Measurements from ENCODE around the gene RGPD3. TPM values are rescaled to one million over a fixed set of nuclear protein-coding genes. Genes with fewer than 3 reads are reported as not detected.

Gene RGPD3
- total and polyA plus RNA-seq, 4 donors: 0.18 to 0.20 TPM; not detected in 2

- Histone ChIP-seq H3K4me3 (ENCODE audit: low read length in 2 of 2) (no peak overlapping the region), H3K36me3 (ENCODE audit: control insufficient read depth in 1 of 2, insufficient read depth in 2 of 2, low read length in 1 of 2) (no peaks in the 10 kb centered on the region), H3K4me1 (ENCODE audit: control insufficient read depth in 1 of 2, insufficient read depth in 2 of 2, low read length in 2 of 2) (no peaks in the 10 kb centered on the region), H3K27ac (ENCODE audit: low read depth in 1 of 2, low read length in 2 of 2) (no peak overlapping the region), H3K27me3 (ENCODE audit: control insufficient read depth in 1 of 2, insufficient read depth in 2 of 2, low read length in 1 of 2) (no peaks in the 10 kb centered on the region), H3K9me3 (ENCODE audit: control insufficient read depth, low read length) (no peaks in the 10 kb centered on the region)
- DNase-seq: no peak
- intact Hi-C loops (cut with DNase I): no loop called here
- ATAC-seq (ENCODE audit: low FRiP score): no peak
- WGBS, 2 donors: 0% methylated on average over 1 of the region's 1 CpG
Observed at GRCh38 chr2:106362789-106363188, 105.4 kb downstream of the RGPD3 start.

GRCh38 chr2:106359512-106359911 is 108.7 kb downstream of the RGPD3 start:
- DNase-seq (no peak), ATAC-seq (ENCODE audit: low FRiP score) (no peak)
- H3K27ac ChIP-seq (ENCODE audit: low read depth in 1 of 2, low read length in 2 of 2): no peak overlapping the region
- WGBS, 2 donors: 92 to 95% methylated on average over 7 of the region's 7 CpGs
- H3K4me3 ChIP-seq (ENCODE audit: low read length in 2 of 2): no peak overlapping the region
- intact Hi-C loops (cut with DNase I): no loop called here
- H3K27me3 ChIP-seq (ENCODE audit: control insufficient read depth in 1 of 2, insufficient read depth in 2 of 2, low read length in 1 of 2): no peaks in the 10 kb centered on the region
- H3K4me1 ChIP-seq (ENCODE audit: control insufficient read depth in 1 of 2, insufficient read depth in 2 of 2, low read length in 2 of 2): no peaks in the 10 kb centered on the region
- no peaks in the 10 kb centered on the region for H3K36me3 ChIP-seq (ENCODE audit: control insufficient read depth in 1 of 2, insufficient read depth in 2 of 2, low read length in 1 of 2)
- H3K9me3 ChIP-seq (ENCODE audit: control insufficient read depth, low read length): no peaks in the 10 kb centered on the region

GRCh38 chr2:106358521-106358920 is 109.7 kb downstream of the RGPD3 start:
- H3K9me3 ChIP-seq (ENCODE audit: control insufficient read depth, low read length): no peaks in the 10 kb centered on the region
- DNase-seq: no peak
- no peaks in the 10 kb centered on the region for H3K4me1 ChIP-seq (ENCODE audit: control insufficient read depth in 1 of 2, insufficient read depth in 2 of 2, low read length in 2 of 2)
- intact Hi-C loops (cut with DNase I): no loop called here
- WGBS, 2 donors: 29 to 30% methylated on average over 6 of the region's 6 CpGs
- no peak for ATAC-seq (ENCODE audit: low FRiP score)
- H3K36me3 ChIP-seq (ENCODE audit: control insufficient read depth in 1 of 2, insufficient read depth in 2 of 2, low read length in 1 of 2): no peaks in the 10 kb centered on the region
- no peak overlapping the region for H3K27ac ChIP-seq (ENCODE audit: low read depth in 1 of 2, low read length in 2 of 2)
- no peaks in the 10 kb centered on the region for H3K27me3 ChIP-seq (ENCODE audit: control insufficient read depth in 1 of 2, insufficient read depth in 2 of 2, low read length in 1 of 2)
- H3K4me3 ChIP-seq (ENCODE audit: low read length in 2 of 2): no peak overlapping the region

- Histone ChIP-seq H3K36me3 (ENCODE audit: control insufficient read depth in 1 of 2, insufficient read depth in 2 of 2, low read length in 1 of 2) (no peaks in the 10 kb centered on the region), H3K4me1 (ENCODE audit: control insufficient read depth in 1 of 2, insufficient read depth in 2 of 2, low read length in 2 of 2) (no peaks in the 10 kb centered on the region), H3K27me3 (ENCODE audit: control insufficient read depth in 1 of 2, insufficient read depth in 2 of 2, low read length in 1 of 2) (no peaks in the 10 kb centered on the region), H3K27ac (ENCODE audit: low read depth in 1 of 2, low read length in 2 of 2) (no peak overlapping the region), H3K9me3 (ENCODE audit: control insufficient read depth, low read length) (no peaks in the 10 kb centered on the region), H3K4me3 (ENCODE audit: low read length in 2 of 2) (no peak overlapping the region)
- intact Hi-C loops (cut with DNase I): no loop called here
- DNase-seq (no peak), ATAC-seq (ENCODE audit: low FRiP score) (no peak)
- WGBS, 2 donors: 77 to 79% methylated on average over 5 of the region's 5 CpGs
Observed at GRCh38 chr2:106358081-106358480, 110.1 kb downstream of the RGPD3 start.

- H3K27ac ChIP-seq (ENCODE audit: low read depth in 1 of 2, low read length in 2 of 2): no peak overlapping the region
- H3K36me3 ChIP-seq (ENCODE audit: control insufficient read depth in 1 of 2, insufficient read depth in 2 of 2, low read length in 1 of 2): no peaks in the 10 kb centered on the region
- H3K27me3 ChIP-seq (ENCODE audit: control insufficient read depth in 1 of 2, insufficient read depth in 2 of 2, low read length in 1 of 2): no peaks in the 10 kb centered on the region
- ATAC-seq (ENCODE audit: low FRiP score): no peak
- WGBS, 2 donors: 30 to 32% methylated on average over 2 of the region's 2 CpGs
- no peaks in the 10 kb centered on the region for H3K4me1 ChIP-seq (ENCODE audit: control insufficient read depth in 1 of 2, insufficient read depth in 2 of 2, low read length in 2 of 2)
- DNase-seq: no peak
- H3K9me3 ChIP-seq (ENCODE audit: control insufficient read depth, low read length): no peaks in the 10 kb centered on the region
- intact Hi-C loops (cut with DNase I): no loop called here
- no peak overlapping the region for H3K4me3 ChIP-seq (ENCODE audit: low read length in 2 of 2)
Observed at GRCh38 chr2:106356291-106356690, 111.9 kb downstream of the RGPD3 start.

GRCh38 chr2:106353676-106354075 is 114.5 kb downstream of the RGPD3 start:
- Histone ChIP-seq H3K27me3 (ENCODE audit: control insufficient read depth in 1 of 2, insufficient read depth in 2 of 2, low read length in 1 of 2) (no peaks in the 10 kb centered on the region), H3K36me3 (ENCODE audit: control insufficient read depth in 1 of 2, insufficient read depth in 2 of 2, low read length in 1 of 2) (no peaks in the 10 kb centered on the region), H3K4me1 (ENCODE audit: control insufficient read depth in 1 of 2, insufficient read depth in 2 of 2, low read length in 2 of 2) (no peaks in the 10 kb centered on the region), H3K4me3 (ENCODE audit: low read length in 2 of 2) (no peak overlapping the region), H3K9me3 (ENCODE audit: control insufficient read depth, low read length) (no peaks in the 10 kb centered on the region), H3K27ac (ENCODE audit: low read depth in 1 of 2, low read length in 2 of 2) (no peak overlapping the region)
- ATAC-seq (ENCODE audit: low FRiP score) (no peak), DNase-seq (no peak)
- intact Hi-C loops (cut with DNase I): no loop called here
- 91 to 94% methylated on average over 5 of the region's 5 CpGs for WGBS, 2 donors

GRCh38 chr2:106350980-106351379 is 117.2 kb downstream of the RGPD3 start:
- H3K9me3 ChIP-seq (ENCODE audit: control insufficient read depth, low read length): no peaks in the 10 kb centered on the region
- no peaks in the 10 kb centered on the region for H3K27me3 ChIP-seq (ENCODE audit: control insufficient read depth in 1 of 2, insufficient read depth in 2 of 2, low read length in 1 of 2)
- intact Hi-C loops (cut with DNase I): no loop called here
- no peak for DNase-seq
- H3K27ac ChIP-seq (ENCODE audit: low read depth in 1 of 2, low read length in 2 of 2): no peak overlapping the region
- no peak overlapping the region for H3K4me3 ChIP-seq (ENCODE audit: low read length in 2 of 2)
- no peak for ATAC-seq (ENCODE audit: low FRiP score)
- 34 to 35% methylated on average over 2 of the region's 2 CpGs for WGBS, 2 donors
- no peaks in the 10 kb centered on the region for H3K4me1 ChIP-seq (ENCODE audit: control insufficient read depth in 1 of 2, insufficient read depth in 2 of 2, low read length in 2 of 2)
- no peaks in the 10 kb centered on the region for H3K36me3 ChIP-seq (ENCODE audit: control insufficient read depth in 1 of 2, insufficient read depth in 2 of 2, low read length in 1 of 2)

- DNase-seq (no peak), ATAC-seq (ENCODE audit: low FRiP score) (no peak)
- no peaks in the 10 kb centered on the region for H3K27me3 ChIP-seq (ENCODE audit: control insufficient read depth in 1 of 2, insufficient read depth in 2 of 2, low read length in 1 of 2)
- WGBS, 2 donors: 97% methylated on average over 12 of the region's 12 CpGs
- no peak overlapping the region for H3K27ac ChIP-seq (ENCODE audit: low read depth in 1 of 2, low read length in 2 of 2)
- intact Hi-C loops (cut with DNase I): no loop called here
- no peaks in the 10 kb centered on the region for H3K4me1 ChIP-seq (ENCODE audit: control insufficient read depth in 1 of 2, insufficient read depth in 2 of 2, low read length in 2 of 2)
- H3K9me3 ChIP-seq (ENCODE audit: control insufficient read depth, low read length): no peaks in the 10 kb centered on the region
- H3K36me3 ChIP-seq (ENCODE audit: control insufficient read depth in 1 of 2, insufficient read depth in 2 of 2, low read length in 1 of 2): no peaks in the 10 kb centered on the region
- H3K4me3 ChIP-seq (ENCODE audit: low read length in 2 of 2): no peak overlapping the region
Observed at GRCh38 chr2:106344302-106344701, 123.9 kb downstream of the RGPD3 start.

- no peak for ATAC-seq (ENCODE audit: low FRiP score)
- intact Hi-C loops (cut with DNase I): no loop called here
Observed at GRCh38 chr2:106343274-106343673, 124.9 kb downstream of the RGPD3 start.

More at GRCh38 chr2:106343274-106343673, 124.9 kb downstream of the RGPD3 start:
- no peaks in the 10 kb centered on the region for H3K4me1 ChIP-seq (ENCODE audit: control insufficient read depth in 1 of 2, insufficient read depth in 2 of 2, low read length in 2 of 2)
- H3K36me3 ChIP-seq (ENCODE audit: control insufficient read depth in 1 of 2, insufficient read depth in 2 of 2, low read length in 1 of 2): no peaks in the 10 kb centered on the region
- H3K9me3 ChIP-seq (ENCODE audit: control insufficient read depth, low read length): no peaks in the 10 kb centered on the region
- WGBS, 2 donors: 94 to 96% methylated on average over 16 of the region's 16 CpGs
- H3K27ac ChIP-seq (ENCODE audit: low read depth in 1 of 2, low read length in 2 of 2): no peak overlapping the region
- DNase-seq: no peak
- H3K27me3 ChIP-seq (ENCODE audit: control insufficient read depth in 1 of 2, insufficient read depth in 2 of 2, low read length in 1 of 2): no peaks in the 10 kb centered on the region
- no peak overlapping the region for H3K4me3 ChIP-seq (ENCODE audit: low read length in 2 of 2)
